K562 treated with DMSO at 1 percent for 12 hours (cell line): ENCODE data around the gene TOR2A. TPM values are rescaled to one million over a fixed set of nuclear protein-coding genes. Genes with fewer than 3 reads are reported as not detected.

Experiments
- total RNA-seq: library from RNA; unstranded; fragments of 300-600 nt; gene quantifications from 2 replicates; pipeline ENCODE4 v1.2.3, GENCODE V29; 2022; ENCODE audit not compliant: insufficient read depth

The TOR2A gene
- total RNA-seq: 95.6 and 97.0 TPM in 2 replicates

DNA sequence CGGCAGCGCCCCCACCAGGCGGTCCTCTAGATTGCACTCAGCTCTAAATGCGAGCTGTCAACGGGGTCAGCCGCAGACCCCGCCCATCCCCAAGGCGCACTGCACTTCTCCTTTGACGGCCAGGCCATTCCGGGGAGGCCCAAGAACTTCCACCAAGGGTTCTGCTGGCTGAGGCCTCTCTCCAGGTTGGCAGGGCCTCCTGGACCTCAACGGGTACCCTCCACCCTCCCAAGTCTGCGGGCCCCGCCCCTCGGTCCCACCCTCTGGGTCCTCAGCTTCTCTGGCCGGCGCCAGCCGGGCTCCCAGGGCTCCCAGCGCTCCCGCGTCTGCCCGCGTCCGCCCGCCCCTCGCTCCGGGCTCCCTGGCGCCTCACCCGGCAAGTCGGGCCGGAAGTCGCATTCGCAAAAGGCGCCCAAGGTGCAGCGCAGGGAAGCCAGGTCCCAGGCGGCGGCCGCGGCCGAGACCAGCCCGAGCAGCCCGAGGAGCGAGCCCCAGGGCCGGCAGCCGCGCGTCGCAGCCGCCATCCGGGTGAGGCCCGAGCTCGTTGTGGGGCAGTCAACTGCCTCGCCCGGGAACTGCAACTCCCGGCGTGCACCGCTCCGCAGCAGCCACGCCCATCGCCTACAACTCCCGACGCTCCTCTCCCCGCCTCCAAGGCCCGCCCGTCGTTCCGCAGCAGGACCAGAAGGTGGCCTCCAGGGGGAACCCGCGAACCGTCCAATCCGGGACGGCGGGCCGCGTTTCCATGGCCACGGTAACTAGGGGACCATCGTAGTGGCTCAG is at the start of gene TOR2A:
Gene TOR2A (minus strand): TSS at position 548 of the 783 bp plus-strand sequence. CDS start 24 bp downstream, at position 524.

DNA sequence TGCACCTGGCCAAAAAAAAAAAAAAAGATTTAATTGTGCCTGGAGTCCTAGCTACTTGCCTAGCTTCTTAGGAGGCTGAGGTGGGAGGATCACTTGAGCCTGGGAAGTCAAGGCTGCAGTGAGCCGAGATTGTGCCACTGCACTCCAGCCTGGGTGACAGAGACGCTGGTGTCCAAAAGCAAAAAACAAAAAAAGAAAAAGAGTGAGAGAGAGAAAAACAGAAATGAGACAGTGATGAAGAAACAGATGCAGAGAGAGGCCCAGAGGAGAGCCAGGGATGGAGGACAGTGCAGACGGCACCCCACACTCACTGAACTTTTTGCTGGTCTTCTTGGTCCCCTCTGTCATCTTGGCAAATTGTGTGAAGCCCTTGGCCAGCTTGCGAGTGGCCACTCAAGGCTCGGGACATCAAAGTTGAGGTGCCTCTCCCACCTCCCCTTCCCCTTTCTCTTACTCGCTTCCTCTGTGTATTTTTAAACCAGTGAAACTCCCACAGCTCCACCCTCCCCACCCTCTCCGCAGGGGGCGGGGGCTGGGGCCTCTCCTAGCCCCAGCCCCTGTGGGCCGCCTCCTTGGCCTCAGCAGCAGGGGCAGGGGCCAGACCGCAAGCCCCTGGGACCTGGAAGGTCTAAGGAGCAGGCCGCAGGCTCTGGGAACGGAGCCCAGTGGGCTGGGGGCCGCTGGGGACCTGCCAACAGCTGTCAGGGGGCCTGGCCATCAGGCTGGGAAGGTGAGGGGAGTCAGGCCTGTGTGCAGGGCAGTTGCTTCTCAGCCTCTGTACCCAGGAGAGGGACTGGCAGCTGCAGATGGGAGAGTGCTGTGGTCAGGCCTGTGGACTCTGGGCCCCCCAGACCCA is 43.4 kb upstream of the TOR2A start, which contains the start of gene SH2D3C:
Gene SH2D3C (minus strand): TSS at position 387 of the 856 bp plus-strand sequence. CDS start 39 bp downstream, at position 348.

DNA sequence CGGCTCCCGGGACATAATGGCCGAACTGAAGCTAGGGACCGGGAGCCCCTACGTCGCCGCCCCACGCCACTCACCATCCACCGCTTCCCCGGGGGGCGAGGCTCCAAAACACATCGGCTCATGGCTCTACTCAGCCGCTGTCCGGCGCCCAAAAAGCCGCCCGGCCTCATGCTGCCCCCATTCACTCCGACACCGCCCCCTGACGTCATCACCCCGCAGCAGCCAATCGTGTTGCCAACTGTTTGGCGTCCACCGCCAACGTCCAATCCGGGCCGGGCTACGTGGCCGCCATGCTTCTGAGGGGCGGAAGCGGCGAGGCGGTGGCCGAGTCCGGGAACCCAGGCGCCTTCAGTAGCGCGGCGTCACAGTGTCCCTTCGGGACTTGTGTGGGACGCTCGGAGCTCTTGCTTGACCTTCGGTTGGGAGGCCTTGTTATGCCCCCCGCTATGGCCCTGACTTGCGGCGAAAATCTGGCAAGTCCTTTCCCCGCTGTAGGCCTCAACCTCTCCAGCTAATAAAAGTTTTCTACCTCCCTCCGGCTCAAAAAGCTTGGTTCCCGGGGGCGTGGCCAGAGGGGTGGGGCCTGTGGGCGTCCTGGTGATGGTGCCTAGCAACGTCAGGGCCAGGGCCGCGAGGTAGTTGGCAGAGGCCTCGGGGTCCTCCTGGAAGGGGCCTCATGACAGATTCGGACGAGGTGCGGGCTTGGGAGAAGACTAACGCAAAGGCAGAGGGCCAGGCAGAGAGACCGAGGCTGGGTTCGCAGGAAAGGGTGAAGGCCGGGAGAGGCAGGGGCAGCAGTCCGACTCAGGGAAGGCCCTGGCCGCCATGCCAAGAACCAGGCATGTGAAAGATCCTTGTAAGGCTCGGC is 19.4 kb downstream of the TOR2A start, which contains the start of the genes PTRH1 and TTC16:
Gene PTRH1 (minus strand): TSS at position 194 of the 868 bp plus-strand sequence. CDS start 24 bp downstream, at position 170.
Gene TTC16 (plus strand): TSS at position 610 of the 868 bp plus-strand sequence. CDS start 67 bp downstream, at position 677.

DNA sequence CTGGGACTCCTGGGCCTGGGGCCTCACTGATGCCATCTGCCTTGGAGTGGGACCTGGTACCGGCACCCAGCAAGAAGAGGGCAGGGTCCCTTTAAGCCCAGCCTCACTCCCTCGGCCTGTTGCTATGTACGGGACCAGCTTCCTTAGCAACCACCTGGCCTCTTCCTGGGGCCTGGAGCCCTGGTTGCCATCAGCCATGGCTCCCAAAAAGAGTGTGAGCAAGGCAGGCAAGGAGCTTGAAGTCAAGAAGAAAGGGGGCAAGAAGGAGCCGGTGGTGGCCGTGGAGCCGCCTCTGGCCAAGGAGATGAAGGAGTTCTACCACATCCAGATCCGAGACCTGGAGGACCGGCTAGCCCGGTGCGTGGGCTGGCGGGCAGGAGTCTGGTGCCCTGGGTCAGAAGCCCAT is 28.3 kb downstream of the TOR2A start, which contains the start of gene CFAP157:
Gene CFAP157 (plus strand): TSS at position 153 of the 406 bp plus-strand sequence. CDS start 44 bp downstream, at position 197.

Other genes with a start within 250 kb of the TOR2A start
- 19.6 and 53.3 TPM in 2 replicates for gene STXBP1, start 123.0 kb downstream of the TOR2A start, total RNA-seq
- gene CFAP157, start 28.3 kb downstream of the TOR2A start, total RNA-seq: 0.38 and 0.65 TPM in 2 replicates
- gene PTRH1, start 19.6 kb downstream of the TOR2A start, total RNA-seq: 14.3 and 14.9 TPM in 2 replicates
- not detected in 2 replicates for gene TTC16, start 19.2 kb downstream of the TOR2A start, total RNA-seq
- 1.6 and 3.8 TPM in 2 replicates for gene SH2D3C, start 43.4 kb upstream of the TOR2A start, total RNA-seq
- gene CDK9, start 50.7 kb upstream of the TOR2A start, total RNA-seq: 49.1 and 83.0 TPM in 2 replicates
- gene FPGS, start 67.6 kb upstream of the TOR2A start, total RNA-seq: 37.2 and 37.4 TPM in 2 replicates
- gene ENG, start 119.4 kb upstream of the TOR2A start, total RNA-seq: 0.85 and 1.2 TPM in 2 replicates
- 59.2 and 98.4 TPM in 2 replicates for gene AK1, start 142.4 kb upstream of the TOR2A start, total RNA-seq
- 14.6 and 15.2 TPM in 2 replicates for gene ST6GALNAC6, start 164.3 kb upstream of the TOR2A start, total RNA-seq
- 32.4 and 36.8 TPM in 2 replicates for gene ST6GALNAC4, start 181.7 kb upstream of the TOR2A start, total RNA-seq
- 2.6 and 3.0 TPM in 2 replicates for gene PIP5KL1, start 195.5 kb upstream of the TOR2A start, total RNA-seq
- gene DPM2, start 202.6 kb upstream of the TOR2A start, total RNA-seq: 60.5 and 61.1 TPM in 2 replicates
- 22.0 and 46.0 TPM in 2 replicates for gene EEIG1, start 245.7 kb upstream of the TOR2A start, total RNA-seq